ENCODE data around the gene GHRL.

Gene GHRL, protein sequence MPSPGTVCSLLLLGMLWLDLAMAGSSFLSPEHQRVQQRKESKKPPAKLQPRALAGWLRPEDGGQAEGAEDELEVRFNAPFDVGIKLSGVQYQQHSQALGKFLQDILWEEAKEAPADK
- 0 to 0.54 (median 0.31) reads per million in 4 donors for total RNA-seq

DNA sequence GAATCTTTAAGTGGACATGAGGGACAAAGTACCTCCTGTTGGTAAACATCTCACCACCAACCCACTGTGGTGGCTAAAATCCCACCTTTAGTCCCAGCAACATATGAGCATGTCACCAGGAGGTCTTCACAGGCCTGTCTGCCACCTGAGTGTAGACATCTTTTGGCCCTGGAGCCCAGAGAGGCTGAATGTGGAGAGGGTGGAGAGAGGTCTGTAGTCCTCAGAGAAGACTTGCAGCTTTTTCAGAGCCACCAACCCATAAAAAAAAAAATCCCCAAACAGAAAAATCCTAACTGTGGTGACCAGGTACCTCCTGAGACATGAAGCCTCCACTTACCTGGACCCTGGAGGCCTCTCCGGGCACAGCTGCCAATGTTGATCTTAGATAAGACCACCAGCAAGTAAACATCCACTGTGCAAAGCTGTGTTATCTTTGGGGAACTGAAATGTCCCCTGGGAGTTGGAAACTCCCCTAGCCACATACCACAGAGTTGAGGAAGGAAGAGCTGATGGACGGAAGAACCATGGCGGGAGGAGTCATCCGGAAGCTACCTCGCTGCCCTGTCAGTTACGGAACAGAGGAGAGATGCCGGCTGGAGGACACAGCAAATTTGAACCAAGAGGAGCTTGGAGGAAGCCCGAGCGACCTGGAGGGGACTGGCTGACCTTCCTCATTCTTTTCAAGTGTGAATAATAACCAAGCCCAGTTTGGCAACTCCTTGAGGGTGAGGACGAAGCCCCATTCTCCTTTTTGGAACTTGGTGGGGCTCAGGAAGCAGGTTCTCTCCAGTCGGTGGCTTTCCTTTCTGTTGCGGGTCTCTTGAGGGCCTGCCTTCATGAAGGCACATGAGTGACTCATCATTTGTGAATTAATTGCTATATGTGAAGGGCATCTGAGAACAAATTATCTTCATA lies at the start of gene GHRL:
TSS of gene GHRL (minus strand) at position 443 of the 915 bp plus-strand sequence. CDS start 2,767 bp downstream, outside the sequence.
- peak in 1 of 5 donors; percentile 16 for DNase-seq

DNA sequence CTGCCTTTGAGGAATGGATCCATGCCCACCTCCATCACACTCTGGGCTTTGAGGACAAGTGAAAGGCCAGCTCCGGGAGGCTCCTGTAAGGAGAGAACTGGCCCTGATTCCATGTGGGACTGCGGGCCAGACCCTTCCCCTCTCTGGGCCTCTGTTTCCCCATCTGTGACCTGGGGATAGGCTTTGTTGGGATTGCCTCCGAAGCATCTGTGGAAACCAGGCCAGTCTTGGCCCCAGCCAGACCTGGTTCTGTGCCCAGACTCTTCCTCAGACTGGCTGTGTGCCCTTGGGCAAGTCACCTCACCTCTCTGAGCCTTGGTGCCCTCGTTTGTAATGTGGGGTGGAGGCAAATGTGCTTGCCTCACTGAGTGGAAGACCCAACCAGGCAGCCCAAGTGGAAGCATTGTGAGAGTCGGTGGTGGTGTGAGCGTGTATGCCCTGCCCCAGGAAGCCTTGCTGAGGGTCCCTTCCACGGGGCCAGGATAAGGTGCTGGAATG lies 49.2 kb upstream of the GHRL start:
- DNase-seq = no peak

DNA sequence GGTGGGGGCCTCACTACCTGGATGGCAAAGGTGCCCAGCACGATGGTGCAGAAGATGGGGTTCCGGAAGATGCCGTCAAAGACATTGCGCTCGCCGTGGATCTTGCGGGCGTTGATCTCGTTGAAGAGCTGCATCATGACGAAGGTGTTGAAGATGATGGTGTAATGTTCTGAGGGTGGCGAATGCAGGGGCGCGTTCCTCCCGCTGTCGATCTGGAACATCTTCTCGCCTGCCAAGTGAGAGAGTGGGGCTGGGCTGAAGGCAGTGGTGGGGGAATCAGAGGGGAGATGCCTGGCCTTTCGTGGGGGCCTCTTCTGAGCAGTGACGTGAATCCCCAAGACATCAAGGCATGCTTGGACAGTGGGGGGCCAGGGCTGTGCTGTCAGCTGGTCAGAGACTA lies 47.7 kb upstream of the GHRL start:
- DNase-seq = no peak

DNA sequence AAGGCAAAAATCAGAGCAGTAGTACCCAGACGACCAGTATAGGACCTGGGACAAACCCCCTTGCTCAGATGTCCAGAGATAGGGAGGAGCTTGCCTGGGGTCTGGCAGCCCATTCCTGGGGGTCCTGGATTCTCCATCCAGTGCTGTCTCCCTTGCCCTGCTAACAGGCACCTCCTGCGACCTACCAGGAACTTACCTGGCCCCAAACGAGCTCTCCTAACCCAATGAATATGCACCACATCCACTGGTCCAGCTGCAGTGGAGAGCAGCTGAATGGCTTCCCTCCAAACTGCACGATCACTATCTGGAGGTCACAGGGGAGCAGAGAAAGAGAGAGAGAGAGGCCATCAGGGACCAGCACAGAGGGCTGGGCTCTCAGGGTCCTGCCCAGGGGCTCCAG lies 47.3 kb upstream of the GHRL start:
- DNase-seq = no peak

DNA sequence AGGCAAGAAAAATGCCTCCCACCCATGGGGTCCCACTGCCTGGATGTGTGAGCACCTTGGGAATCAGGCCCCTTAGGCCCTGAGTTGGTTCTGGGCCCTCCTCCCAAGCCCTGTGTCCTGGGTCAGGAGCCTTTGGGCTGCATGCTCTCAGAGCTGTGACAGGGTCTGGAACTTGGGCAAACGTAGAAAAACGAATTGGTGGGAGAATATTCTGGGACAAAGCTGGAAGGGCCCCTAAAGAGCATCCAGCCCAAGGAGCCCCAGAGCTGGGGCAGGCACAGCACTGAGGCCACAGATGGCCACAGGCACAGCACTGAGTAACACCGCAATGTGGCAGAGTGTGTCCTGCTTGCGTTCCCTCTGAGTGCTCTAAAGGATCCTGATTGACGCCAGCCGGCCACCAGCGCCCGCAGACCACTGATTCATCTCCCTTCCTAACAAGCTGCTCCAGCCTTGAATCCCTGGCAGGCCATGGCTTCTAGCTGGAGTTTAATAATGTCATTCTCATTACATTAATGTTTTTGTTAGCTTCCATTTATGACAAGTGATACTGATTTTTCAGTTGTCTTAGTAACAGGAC lies 46.7 kb upstream of the GHRL start:
- DNase-seq = no peak

DNA sequence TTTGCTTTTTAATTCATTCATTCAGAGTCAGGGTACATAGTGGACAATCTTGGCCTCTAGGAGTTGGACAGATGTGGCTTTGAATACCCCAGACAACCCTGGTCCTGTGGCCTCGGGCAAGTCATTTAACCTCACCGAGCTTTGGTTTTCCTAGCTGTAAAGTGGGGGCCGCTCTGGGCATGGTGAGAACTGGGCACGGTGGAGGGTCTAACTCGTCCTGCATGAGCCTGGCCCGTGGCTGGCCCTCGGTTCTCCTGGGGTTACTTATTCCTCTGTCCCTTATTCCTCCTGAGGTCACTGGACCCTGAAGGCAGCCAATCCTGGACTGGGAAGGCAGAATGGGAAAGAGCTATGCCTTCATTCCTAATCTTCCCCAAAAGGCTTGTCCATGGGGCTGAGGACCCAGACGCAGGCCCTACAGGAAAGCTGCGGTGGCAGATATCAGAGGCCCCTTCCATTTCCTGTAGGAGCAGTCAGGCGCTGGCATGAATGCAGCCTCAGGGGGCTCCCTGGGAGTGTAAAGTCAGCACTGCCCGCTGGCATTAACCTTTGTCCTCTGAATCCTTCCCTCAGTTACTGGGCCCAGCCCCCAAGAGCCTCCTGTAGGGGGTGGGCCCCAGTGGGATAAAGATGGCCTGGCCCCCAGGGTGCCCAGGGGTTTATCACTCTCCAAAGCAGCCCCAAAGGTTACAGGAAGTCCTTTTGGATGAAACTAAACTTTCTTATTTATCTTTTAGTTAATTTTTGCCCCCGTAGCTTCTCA lies 46.0 kb upstream of the GHRL start:
- DNase-seq = no peak

DNA sequence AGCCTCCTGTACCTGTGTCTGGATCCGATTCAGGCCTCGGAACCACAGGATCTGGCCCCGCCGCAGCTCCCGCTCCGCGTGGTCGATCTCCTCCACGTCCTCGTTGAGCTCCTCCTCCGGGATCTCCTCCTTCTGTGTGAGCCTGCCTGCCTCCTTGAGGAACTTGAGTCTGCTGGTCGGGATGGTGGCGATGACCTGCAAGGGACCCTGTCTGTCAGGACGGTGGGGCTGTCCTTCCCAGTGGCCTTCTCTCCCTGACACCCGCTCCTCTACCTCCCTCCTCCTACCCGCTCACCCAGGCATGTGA lies 45.4 kb upstream of the GHRL start:
- no peak for DNase-seq

DNA sequence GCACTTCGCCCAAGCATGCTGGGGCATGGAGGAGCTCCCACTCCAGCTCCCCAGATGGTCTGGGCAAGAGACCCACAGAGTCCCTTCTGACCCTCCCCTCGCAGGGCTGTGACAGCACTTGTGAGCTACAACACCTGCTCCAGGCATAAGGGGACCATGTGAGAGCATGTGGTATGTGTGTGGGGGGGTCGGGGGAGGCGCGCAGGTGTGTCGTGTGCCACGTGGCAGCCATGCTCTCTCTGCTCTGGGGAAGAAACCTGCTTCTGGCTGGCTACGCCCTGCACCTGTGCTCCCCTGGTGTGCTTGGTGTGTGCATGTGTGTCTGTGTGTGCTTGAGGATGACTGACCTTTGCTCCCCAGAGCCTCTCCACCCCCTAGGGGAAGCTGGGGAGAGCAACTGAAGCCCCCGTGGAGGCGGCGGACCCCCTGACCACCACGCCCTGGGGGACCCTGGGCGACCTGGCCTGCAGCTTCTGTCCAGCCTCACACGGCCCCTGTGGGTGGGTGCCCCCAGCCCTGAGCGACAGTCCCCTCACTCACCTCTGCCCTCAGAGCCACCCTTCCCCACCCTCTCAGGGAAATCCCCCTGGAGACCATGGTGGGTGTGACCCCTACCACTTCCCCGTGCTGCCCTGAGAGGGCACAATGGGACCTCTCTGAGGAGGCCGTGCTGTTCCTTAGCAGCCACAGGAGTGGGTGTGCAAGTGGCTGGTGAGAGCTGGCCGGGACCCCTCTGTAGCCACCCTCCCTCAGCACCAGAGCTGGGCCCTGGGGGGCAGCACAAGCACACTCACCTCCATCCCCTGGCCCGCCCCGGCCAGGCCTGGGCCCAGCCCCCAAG lies 44.8 kb upstream of the GHRL start:
- DNase-seq = no peak

DNA sequence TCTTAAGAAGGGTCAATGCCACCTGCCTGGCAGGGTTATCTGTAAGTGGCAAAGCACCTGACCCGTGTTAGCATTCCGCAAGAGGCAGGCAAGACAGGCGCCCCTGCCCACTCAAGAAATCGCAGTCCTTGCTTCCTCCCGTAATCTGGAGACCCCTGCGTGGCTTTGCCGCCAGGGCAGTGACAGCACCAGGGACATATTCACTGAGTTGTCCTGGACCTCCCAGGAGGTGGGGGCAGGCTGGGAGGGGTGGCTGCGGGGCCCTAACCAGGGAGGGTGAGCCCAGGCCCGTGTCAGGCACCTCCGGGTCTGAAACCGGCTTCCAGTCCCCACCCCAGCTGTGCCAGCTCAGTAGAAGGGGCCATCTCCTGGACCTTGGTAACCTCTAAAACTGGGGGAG lies 44.0 kb upstream of the GHRL start:
- DNase-seq = no peak

DNA sequence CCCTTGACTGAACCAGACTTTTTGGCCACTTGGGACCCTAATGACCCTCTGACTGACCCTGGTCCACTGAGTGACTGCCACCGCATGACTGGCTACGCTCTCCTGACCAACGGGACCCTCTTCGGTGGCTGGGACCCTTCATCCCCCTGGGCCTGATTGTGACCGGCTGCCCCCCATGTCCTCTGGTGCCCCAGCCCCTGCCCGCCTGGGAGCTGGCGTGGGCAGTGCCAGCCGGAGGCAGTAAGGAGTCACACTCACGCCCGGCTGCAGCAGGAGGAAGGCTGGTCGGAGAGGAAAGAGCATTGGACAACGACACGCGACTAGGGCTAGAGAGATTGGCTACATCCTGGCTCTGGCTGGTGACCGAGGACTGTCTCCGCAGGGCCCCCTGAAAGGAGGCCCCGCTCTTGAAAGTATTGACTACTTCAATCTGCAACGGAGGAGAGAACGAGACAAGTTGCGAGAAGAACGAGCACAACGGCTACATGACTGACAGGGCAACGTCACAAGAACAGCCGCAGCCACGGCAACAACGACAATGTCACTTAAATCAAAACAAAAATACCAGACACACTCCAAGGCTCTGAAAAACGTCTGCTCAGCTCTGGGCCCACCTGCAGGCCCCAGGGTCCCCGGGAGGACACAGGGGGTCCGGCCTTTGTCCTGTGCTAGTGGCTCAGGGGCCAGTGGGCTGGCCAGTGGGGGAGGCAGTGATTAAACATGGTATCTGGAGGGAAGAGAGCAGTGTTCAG lies 43.3 kb upstream of the GHRL start:
- DNase-seq = no peak

DNA sequence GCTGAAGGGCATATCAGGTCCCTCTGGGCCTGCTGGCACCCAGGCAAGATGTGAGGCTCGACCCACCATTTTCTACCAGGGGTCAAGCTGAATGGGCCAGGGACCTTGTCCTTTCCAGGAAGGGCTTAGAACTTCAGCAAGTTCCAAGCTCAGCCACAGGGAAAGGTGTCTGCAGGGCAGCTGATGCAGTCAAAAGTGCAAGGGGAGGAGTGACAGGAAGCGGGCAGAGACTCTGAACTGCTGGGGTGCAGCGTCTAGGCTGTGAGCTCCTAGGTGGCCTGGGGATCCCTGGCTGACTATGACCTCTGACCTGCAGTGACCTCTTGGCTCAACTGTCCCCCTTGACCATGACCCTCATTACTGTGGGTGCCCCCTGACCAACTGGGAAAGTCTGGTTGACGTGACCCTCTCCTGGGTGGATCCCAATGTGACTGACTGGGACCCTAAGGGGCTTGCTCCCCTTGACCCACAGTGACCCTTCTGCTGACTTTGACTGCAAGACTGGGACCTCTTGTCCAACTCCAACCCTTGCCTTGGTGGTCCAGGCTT lies 42.5 kb upstream of the GHRL start:
- no peak for DNase-seq

DNA sequence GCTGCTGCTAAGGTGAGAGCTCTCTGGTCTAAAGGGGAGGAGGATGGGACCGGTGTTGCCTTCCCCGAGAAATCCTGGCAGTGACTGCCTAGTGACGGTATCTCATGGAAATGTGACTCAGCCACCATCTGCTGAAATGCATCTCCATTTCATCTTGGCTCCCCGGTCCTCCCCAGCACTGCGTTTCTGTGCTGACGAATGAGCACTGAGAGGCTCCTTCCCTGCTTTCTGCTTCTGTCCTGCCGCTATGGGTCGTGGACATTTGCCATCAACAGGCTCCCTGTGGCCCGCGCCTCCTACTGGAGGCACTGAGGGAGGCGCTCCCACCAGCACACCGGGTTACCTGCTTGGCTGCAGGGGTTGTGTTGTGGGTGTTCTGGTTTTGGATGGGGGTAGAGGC lies 41.7 kb upstream of the GHRL start:
- DNase-seq = no peak

DNA sequence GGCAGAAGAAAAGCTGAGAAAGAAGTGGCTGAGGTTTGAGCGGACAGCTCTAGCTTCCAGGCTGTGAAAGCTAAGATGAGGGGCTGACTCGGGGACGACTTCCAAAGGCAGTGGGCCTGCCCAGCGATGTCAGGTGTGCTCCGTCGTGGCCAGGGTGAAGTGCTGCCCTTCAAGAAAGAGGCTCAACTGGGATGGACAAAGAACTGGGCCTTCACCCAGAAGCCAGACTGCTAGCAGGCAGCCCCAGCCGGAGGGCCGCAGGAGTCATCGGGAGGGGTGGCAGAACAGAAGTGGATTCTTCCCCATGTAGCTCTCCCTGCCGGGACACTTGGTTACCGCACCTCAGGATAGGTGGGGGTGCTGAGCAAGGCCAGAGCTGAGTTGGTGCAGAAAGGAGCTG lies 41.3 kb upstream of the GHRL start:
- no peak for DNase-seq

DNA sequence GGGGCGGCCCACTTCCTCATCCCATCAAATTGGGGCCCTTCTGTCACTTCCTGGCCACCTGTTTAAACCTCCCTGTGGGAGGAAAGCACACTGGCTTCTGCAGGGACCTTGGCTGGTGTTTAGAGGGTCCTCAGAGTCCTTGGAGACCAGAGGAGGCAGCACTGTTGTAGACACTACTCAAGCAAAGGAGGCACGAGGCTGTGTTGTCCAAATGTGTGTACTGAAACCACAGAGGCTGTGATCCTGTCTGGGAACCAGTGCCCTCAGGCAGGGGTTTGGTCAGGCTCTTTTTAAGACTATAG lies 40.6 kb upstream of the GHRL start:
- DNase-seq = no peak

DNA sequence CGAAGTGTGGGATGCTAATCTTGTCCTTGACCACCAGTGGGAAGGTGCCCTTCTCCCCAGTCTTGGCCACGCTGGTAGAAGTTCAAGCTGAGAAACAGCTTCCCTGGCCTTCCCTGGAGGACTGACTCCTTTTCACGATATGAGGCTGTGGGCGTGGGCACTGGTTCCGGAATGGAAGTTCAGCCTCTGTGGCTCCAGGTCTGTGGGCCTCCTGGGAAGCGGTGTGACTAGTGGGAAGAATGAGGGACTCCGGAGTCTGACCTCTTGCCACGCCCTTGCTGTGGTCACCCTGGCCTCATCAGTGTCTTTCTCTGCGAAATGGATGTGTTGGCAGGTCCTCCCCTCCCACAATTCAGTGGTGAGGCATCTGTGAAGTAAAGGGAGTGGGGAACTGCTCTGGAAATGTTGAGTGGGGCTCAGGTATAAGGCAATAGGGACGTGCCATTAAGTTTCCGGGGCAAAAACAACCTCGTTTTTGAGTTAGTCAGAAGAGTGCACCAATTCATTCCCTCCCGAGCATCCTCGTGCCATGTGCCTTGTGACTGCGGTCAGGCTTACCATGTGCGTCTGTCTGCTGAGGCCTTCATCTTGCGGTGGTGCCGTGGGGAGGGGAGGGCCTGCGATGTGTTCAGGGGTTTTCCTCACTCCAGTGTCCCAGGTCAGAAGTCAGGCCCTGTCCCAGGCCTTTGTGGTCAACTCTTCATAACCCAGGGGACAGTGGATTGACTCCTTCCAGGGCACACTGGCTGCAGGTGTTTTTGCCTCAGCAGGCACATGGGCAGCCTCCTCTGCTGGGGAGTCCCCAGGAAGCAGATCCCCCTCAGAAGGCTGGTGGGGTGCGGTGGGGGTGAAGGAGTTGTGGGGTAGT lies 40.0 kb upstream of the GHRL start:
- no peak for DNase-seq

DNA sequence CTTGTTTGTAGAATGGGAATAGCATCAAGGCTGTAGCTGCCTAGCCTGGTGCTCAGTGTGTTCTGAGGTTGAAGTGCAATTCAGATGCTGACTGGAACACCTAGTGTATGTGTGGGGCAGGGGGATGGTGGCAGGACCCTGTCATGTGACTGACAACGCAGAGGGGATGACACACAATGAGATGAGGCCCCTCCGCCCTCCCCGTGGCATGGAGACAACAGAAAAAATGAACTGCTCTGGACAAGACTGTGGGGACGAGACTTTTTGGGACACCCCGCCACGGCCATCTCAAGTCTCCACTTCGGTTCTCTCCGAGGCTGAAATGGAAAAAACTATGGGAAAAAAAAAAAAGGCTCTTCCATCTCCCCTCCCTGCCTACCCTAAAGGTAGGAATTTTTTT lies 38.6 kb upstream of the GHRL start:
- DNase-seq = no peak

DNA sequence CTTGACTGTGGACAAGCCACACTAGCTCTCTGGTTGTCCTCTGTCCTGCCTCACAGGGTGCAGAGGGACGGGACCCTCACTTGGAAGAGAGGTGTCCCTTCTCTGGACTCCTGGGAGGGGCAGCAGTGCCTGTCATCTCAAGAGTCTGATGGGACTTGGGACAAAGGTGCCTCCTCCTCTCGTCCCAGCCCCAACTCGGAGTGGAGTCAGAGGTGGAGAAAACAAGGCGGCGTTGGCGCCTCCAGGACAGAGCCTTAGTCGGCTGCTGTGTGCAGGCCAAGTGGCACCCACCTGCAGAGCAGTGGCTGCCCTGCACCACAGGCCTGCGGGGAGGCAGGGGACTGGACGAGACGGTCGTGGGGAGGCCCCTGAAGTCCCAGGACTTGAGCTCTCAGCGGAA lies 37.6 kb upstream of the GHRL start:
- DNase-seq = no peak

DNA sequence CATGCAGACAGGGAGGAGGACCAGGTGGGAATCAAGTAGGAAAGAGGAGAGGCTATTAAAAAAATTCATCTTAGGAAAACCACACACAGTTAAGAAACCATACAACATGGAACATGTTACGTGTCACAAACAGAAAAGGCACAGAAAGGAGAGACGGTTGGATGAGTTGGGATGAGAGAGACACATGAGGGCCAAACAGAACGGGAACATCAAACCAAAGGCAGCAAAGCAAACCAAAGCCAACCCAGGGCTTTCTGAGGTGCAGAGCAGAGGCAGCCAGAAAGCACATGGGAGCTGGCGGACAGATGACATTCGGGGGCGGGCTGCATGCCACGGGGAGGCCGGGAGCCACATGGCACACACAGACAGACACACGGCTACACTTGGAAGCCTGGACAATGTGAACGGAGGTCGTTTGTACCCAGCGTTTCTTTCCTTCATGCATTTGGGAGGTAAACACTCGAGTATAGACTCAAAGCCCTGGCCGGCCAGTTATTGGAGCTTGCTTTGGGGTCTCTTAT lies 36.8 kb upstream of the GHRL start:
- DNase-seq = no peak

DNA sequence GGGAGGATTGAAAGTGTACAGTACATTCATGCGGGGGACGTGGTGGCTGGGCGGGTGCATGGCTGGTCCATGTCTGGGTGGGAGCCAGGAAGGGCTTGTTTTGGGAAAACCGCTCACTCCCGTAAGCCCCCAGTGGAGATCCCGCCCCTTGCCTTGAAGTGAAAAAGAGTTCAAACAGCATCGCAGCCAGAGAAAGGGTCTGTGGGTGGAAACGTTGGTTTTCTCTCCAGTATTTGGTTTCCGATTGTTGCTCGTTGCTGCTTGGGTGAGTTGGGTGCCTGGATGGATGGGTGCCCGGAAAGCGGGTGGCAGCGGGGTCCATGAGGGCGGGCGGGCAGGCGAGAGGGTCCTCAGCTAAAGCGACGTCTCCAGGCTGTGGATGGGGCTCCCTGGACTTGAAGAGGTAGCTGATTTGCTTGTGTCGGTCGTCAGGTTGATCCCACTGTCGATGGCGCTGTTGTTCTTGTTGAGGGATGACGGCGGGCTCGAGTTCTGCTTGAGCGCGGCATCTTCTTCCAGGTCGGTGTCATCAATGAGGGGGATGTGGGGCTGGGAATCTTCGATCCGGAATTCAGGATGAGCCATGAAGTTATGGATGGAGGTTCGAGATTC lies 35.8 kb upstream of the GHRL start:
- no peak for DNase-seq

DNA sequence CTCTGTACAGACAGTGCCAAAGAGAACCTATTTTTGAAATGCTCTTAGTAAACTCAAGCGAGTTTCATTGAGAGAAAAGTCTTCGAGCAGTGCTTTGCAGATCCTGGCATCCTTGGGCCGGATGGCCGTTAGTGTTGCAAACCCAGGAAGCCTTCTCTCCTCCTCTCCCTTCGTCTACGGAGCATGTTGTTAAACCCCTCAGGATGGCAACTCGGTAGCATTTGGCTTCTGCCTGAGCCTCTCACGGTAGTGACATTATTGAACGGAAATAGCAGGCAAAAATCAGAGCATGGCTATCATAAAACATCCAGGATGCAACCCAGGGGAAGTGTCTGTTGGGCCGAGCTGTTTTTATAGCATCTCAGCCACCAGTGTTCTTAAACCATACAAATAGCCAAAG lies 34.8 kb upstream of the GHRL start:
- DNase-seq = no peak

All from T-helper 1 cell (primary cell).